GM12878 (cell line): ENCODE results near the gene MRPL34. TPM values are rescaled to one million over a fixed set of nuclear protein-coding genes. Genes with fewer than 3 reads are reported as not detected.

Experiments used
- BCL11A ChIP-seq: IDR thresholded peaks from 2 replicates; pipeline ENCODE4 v1.6.1; 2011; ENCODE audit warnings: low read depth, low read length
- CBX3 ChIP-seq: fragments of 200-600 bp; sonication (generic); IDR thresholded peaks from 2 replicates; pipeline ENCODE4 v1.6.1; 2016; ENCODE audit warnings: low read depth, borderline replicate concordance
- CHD1 ChIP-seq: IDR thresholded peaks from 2 replicates; pipeline ENCODE4 v1.6.1; 2012; ENCODE audit warnings: low read depth, low read length, improper control_type of control experiment
- EED ChIP-seq: sonication (generic); IDR thresholded peaks from 2 replicates; pipeline ENCODE4 v1.6.1; 2016; ENCODE audit warnings: antibody characterized with exemption, low read depth
- FOS ChIP-seq: IDR thresholded peaks from 3 replicates; pipeline ENCODE4 v1.6.1; 2011; ENCODE audit warnings: borderline replicate concordance; ENCODE audit not compliant: insufficient read length; ENCODE audit errors: extremely low read depth
- GABPA ChIP-seq: IDR thresholded peaks from 2 replicates; pipeline ENCODE4 v1.6.1; 2014; ENCODE audit warnings: antibody characterized with exemption, low read depth, mild to moderate bottlenecking, inconsistent platforms
- HCFC1 ChIP-seq: fragments of 150-350 bp; IDR thresholded peaks from 2 replicates; pipeline ENCODE4 v1.6.1; 2014; ENCODE audit warnings: low read length
- MTA2 ChIP-seq: fragments of 450-650 bp; IDR thresholded peaks from 2 replicates; pipeline ENCODE4 v1.6.1; 2016; ENCODE audit warnings: low read depth, mild to moderate bottlenecking, moderate library complexity
- MTA3 ChIP-seq: IDR thresholded peaks from 2 replicates; pipeline ENCODE4 v1.6.1; 2012; ENCODE audit warnings: low read length, inconsistent platforms, borderline replicate concordance
- PAX5 ChIP-seq: IDR thresholded peaks from 2 replicates; pipeline ENCODE4 v1.6.1; 2011; ENCODE audit warnings: low read depth, low read length, borderline replicate concordance
- POLR2A ChIP-seq: IDR thresholded peaks from 2 replicates; pipeline ENCODE4 v1.6.1; 2011; ENCODE audit warnings: low read depth, mild to moderate bottlenecking, low read length
- POLR2AphosphoS5 ChIP-seq: IDR thresholded peaks from 2 replicates; pipeline ENCODE4 v1.6.1; 2011; ENCODE audit warnings: mild to moderate bottlenecking, low read length, inconsistent platforms
- POU2F2 ChIP-seq: IDR thresholded peaks from 3 replicates; pipeline ENCODE4 v1.6.1; 2011; ENCODE audit warnings: low read depth, mild to moderate bottlenecking, low read length, borderline replicate concordance
- RB1 ChIP-seq: fragments of 450-650 bp; formaldehyde crosslinking; IDR thresholded peaks from 2 replicates; pipeline ENCODE4 v1.6.1; 2017; ENCODE audit warnings: mild to moderate bottlenecking, borderline replicate concordance
- SIN3A ChIP-seq: IDR thresholded peaks from 2 replicates; pipeline ENCODE4 v1.6.1; 2012; ENCODE audit warnings: low read depth, low read length, improper control_type of control experiment
- SIX5 ChIP-seq: IDR thresholded peaks from 2 replicates; pipeline ENCODE4 v1.6.1; 2011; ENCODE audit warnings: mild to moderate bottlenecking, low read depth, low read length, moderate library complexity; ENCODE audit not compliant: severe bottlenecking
- SP1 ChIP-seq: IDR thresholded peaks from one replicate; pipeline ENCODE4 v1.6.1; 2011; ENCODE audit warnings: low read depth, low read length
- SREBF2 ChIP-seq: IDR thresholded peaks from 2 replicates; pipeline ENCODE4 v1.6.1; 2012; ENCODE audit warnings: mild to moderate bottlenecking, low read length
- STAT3 ChIP-seq: IDR thresholded peaks from 2 replicates; pipeline ENCODE4 v1.6.1; 2011; ENCODE audit warnings: low read depth, low read length, improper control_type of control experiment
- TCF12 ChIP-seq: IDR thresholded peaks from 2 replicates; pipeline ENCODE4 v1.6.1; 2011; ENCODE audit warnings: low read depth, mild to moderate bottlenecking, low read length
- TCF7 ChIP-seq: IDR thresholded peaks from 2 replicates; pipeline ENCODE4 v1.6.1; 2014; ENCODE audit warnings: antibody characterized with exemption, borderline replicate concordance
- YBX1 ChIP-seq: fragments of 450-650 bp; IDR thresholded peaks from 2 replicates; pipeline ENCODE4 v1.6.1; 2016; ENCODE audit warnings: antibody characterized with exemption
- ZBED1 ChIP-seq: IDR thresholded peaks from 2 replicates; pipeline ENCODE4 v1.6.1; 2016; ENCODE audit warnings: borderline replicate concordance
- ZNF274 ChIP-seq: IDR thresholded peaks from one replicate; pipeline ENCODE4 v1.8.0; 2011; ENCODE audit not compliant: insufficient read length, insufficient read depth
- ZSCAN29 ChIP-seq: fragments of 450-650 bp; IDR thresholded peaks from 2 replicates; pipeline ENCODE4 v1.6.1; 2017; ENCODE audit warnings: mild to moderate bottlenecking, moderate library complexity
- polyA plus RNA-seq, 11 experiments: library from polyadenylated mRNA; depleted of rRNA in 4 of 11; unstranded in 6 of 11; stranded (reverse) in 5 of 11; fragments of >200 nt; fragmentation: Nextera tagmentation in 4 of 11; fragmentation: Illumina TruSeq in 1 of 11; extraction: Ambion mirVana in 4 of 11; extraction: Trizol in 1 of 11; gene quantifications; 1 replicate in 1 of 11; 2 replicates in 10 of 11; pipeline versions ENCODE4 v1.2.1 to v1.2.3, GENCODE V29; 2011 to 2016; ENCODE audit warnings: inconsistent platforms in 2 of 11, missing spikeins in 2 of 11, low read depth in 1 of 11
- total RNA-seq, 4 experiments: library from RNA; depleted of rRNA in 3 of 4; stranded (reverse); fragments of >200 nt in 3 of 4; fragmentation: Illumina TruSeq in 1 of 4; extraction: Trizol in 1 of 4; gene quantifications; 2 replicates each; pipeline versions ENCODE4 v1.2.1 to v1.2.3, GENCODE V29; 2013 to 2021
- TF ChIP-seq, protein P1 (sequence below): fragments of 450-650 bp; IDR thresholded peaks from 2 replicates; pipeline ENCODE4 v1.6.1; 2016; ENCODE audit warnings: mild to moderate bottlenecking
- TF ChIP-seq, protein P2 (sequence below): fragments of 450-650 bp; formaldehyde crosslinking; IDR thresholded peaks from 2 replicates; pipeline ENCODE4 v1.4.0; 2022; ENCODE audit warnings: mild to moderate bottlenecking, moderate library complexity
- TF ChIP-seq, protein P3 (sequence below): IDR thresholded peaks from 2 replicates; pipeline ENCODE4 v1.6.1; 2012; ENCODE audit warnings: low read length, inconsistent platforms
- TF ChIP-seq, protein P4 (sequence below): IDR thresholded peaks from 2 replicates; pipeline ENCODE4 v1.6.1; 2011; ENCODE audit warnings: borderline replicate concordance, low read depth, mild to moderate bottlenecking, moderate library complexity, low read length; ENCODE audit not compliant: insufficient read depth, poor library complexity, severe bottlenecking

MRPL34 gene
- total and polyA plus RNA-seq, 10 of the 15 experiments (the other 5 are each of a cell fraction or from before 2014, with no cell fraction given) = 8.6 to 198 (median 78.6) TPM

DNA sequence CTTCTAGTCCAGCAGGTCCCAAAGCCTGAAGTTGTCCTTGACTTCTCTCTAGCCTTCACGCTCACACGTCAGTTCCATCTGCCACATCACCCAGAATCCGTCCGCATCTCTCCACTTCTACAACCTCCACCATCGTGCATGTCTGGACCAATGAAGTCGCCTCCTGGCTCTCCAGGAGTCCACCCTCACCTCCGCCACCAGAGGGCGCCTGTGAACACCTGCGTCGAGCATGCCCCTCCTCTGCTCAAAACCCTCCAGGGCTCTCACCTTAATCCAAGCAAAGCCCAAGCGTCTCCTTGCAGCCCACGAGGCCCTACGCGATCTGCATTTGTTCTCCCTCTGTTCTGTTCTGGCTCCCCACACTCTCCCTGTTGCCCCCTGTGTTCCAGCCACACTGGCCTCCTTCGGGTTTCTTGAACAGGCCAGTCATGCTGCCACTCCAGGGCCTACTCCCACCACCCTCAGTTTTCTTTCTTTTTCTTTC, 44.8 kb upstream of the MRPL34 start (continued):
- no peak for TF ChIP-seq STAT3
- no peak for TF ChIP-seq GABPA
- TF ChIP-seq, protein P1, sequence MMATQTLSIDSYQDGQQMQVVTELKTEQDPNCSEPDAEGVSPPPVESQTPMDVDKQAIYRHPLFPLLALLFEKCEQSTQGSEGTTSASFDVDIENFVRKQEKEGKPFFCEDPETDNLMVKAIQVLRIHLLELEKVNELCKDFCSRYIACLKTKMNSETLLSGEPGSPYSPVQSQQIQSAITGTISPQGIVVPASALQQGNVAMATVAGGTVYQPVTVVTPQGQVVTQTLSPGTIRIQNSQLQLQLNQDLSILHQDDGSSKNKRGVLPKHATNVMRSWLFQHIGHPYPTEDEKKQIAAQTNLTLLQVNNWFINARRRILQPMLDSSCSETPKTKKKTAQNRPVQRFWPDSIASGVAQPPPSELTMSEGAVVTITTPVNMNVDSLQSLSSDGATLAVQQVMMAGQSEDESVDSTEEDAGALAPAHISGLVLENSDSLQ = peak; percentile 16; the same call in 1 of the 2 replicates
- no peak for TF ChIP-seq YBX1
- TF ChIP-seq EED = no peak
- no peak for TF ChIP-seq BCL11A
- no peak for TF ChIP-seq SREBF2
- no peak for TF ChIP-seq SIN3A
- no peak for TF ChIP-seq POLR2A
- TF ChIP-seq, protein P2, sequence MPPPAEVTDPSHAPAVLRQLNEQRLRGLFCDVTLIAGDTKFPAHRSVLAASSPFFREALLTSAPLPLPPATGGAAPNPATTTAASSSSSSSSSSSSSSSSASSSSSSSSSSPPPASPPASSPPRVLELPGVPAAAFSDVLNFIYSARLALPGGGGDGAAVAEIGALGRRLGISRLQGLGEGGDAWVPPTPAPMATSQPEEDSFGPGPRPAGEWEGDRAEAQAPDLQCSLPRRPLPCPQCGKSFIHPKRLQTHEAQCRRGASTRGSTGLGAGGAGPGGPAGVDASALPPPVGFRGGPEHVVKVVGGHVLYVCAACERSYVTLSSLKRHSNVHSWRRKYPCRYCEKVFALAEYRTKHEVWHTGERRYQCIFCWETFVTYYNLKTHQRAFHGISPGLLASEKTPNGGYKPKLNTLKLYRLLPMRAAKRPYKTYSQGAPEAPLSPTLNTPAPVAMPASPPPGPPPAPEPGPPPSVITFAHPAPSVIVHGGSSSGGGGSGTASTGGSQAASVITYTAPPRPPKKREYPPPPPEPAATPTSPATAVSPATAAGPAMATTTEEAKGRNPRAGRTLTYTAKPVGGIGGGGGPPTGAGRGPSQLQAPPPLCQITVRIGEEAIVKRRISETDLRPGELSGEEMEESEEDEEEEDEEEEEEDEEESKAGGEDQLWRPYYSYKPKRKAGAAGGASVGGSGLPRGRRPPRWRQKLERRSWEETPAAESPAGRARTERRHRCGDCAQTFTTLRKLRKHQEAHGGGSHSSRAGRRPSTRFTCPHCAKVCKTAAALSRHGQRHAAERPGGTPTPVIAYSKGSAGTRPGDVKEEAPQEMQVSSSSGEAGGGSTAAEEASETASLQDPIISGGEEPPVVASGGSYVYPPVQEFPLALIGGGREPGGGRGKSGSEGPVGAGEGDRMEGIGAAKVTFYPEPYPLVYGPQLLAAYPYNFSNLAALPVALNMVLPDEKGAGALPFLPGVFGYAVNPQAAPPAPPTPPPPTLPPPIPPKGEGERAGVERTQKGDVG (CRISPR knock-in tag) = no peak
- no peak for TF ChIP-seq MTA3
- peak; percentile 23 for TF ChIP-seq SP1
- no peak for TF ChIP-seq ZBED1
- no peak for TF ChIP-seq CHD1
- TF ChIP-seq, protein P3, sequence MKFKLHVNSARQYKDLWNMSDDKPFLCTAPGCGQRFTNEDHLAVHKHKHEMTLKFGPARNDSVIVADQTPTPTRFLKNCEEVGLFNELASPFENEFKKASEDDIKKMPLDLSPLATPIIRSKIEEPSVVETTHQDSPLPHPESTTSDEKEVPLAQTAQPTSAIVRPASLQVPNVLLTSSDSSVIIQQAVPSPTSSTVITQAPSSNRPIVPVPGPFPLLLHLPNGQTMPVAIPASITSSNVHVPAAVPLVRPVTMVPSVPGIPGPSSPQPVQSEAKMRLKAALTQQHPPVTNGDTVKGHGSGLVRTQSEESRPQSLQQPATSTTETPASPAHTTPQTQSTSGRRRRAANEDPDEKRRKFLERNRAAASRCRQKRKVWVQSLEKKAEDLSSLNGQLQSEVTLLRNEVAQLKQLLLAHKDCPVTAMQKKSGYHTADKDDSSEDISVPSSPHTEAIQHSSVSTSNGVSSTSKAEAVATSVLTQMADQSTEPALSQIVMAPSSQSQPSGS = no peak
- TF ChIP-seq POU2F2 = peak; percentile 42; the same call in 1 of the 3 replicates
- no peak for TF ChIP-seq HCFC1
- 0 out of 2 replicates have a peak, but pooled peaks have one; percentile 28 for TF ChIP-seq PAX5
- TF ChIP-seq TCF12 = peak; percentile 42; the same call in 1 of the 2 replicates
- no peak for TF ChIP-seq CBX3
- no peak for TF ChIP-seq SIX5
- TF ChIP-seq ZSCAN29 = no peak
- no peak for TF ChIP-seq POLR2AphosphoS5
- no peak for TF ChIP-seq MTA2
- no peak for TF ChIP-seq TCF7
- TF ChIP-seq ZNF274 = no peak
- TF ChIP-seq, protein P4, sequence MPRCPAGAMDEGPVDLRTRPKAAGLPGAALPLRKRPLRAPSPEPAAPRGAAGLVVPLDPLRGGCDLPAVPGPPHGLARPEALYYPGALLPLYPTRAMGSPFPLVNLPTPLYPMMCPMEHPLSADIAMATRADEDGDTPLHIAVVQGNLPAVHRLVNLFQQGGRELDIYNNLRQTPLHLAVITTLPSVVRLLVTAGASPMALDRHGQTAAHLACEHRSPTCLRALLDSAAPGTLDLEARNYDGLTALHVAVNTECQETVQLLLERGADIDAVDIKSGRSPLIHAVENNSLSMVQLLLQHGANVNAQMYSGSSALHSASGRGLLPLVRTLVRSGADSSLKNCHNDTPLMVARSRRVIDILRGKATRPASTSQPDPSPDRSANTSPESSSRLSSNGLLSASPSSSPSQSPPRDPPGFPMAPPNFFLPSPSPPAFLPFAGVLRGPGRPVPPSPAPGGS = no peak
- TF ChIP-seq FOS = no peak
- no peak for TF ChIP-seq RB1
